ENCODE measurements around the gene RBM28.

The RBM28 gene

GRCh38 chr7:128385988-128386925, 42.5 kb upstream of the RBM28 start:
- H3K9me3 ChIP-seq (ENCODE audit: control insufficient read depth, insufficient read depth, low read depth, low read length): no peaks in the 10 kb centered on the region
- ChIA-PET CTCF (interaction anchor here (0.9 to 18.1 kb wide), 12 partner anchors 9 to 46 kb away, joined by 3 to 378 read pairs (median 6); partner anchors contain the start of gene RBM28), POLR2A (interaction anchor here (0.6 kb wide), 1 partner anchor 42 kb away, joined by 3 read pairs; the partner anchor contains the start of gene RBM28)
- TF ChIP-seq ZNF223 (tag by site-specific recombination; IDR thresholded peaks at IDR 0.05): no peak
- no peak for TF ChIP-seq ZNF639 (tag by site-specific recombination; IDR thresholded peaks at IDR 0.05)
- no peak for TF ChIP-seq ZNF658 (tag by site-specific recombination; IDR thresholded peaks at IDR 0.05)
- TF ChIP-seq SP3 (tag by site-specific recombination; IDR thresholded peaks at IDR 0.05): no peak
- no peak for TF ChIP-seq ZNF513 (tag by site-specific recombination; IDR thresholded peaks at IDR 0.05)
- no peak for TF ChIP-seq ZNF837 (tag by site-specific recombination; IDR thresholded peaks at IDR 0.05)
- TF ChIP-seq ZNF18 (tag by site-specific recombination; IDR thresholded peaks at IDR 0.05): no peak
- TF ChIP-seq ZFP41 (tag by site-specific recombination; IDR thresholded peaks at IDR 0.05; ENCODE audit: borderline replicate concordance): no peak
- no peak for TF ChIP-seq ZNF48 (tag by site-specific recombination; IDR thresholded peaks at IDR 0.05)
- H3K27ac ChIP-seq (ENCODE audit: extremely low read depth, low read depth, low read length): no peak overlapping the region
- H3K4me3 ChIP-seq (ENCODE audit: low read depth, low read length): no peak overlapping the region
- H3K4me1 ChIP-seq (ENCODE audit: control insufficient read depth, insufficient read depth, low read length): no peaks in the 10 kb centered on the region
- H3K36me3 ChIP-seq (ENCODE audit: control insufficient read depth in 2 of 2, insufficient read depth in 1 of 2, low read length in 2 of 2): no peaks in the 10 kb centered on the region

GRCh38 chr7:128384726-128385125, 41.0 kb upstream of the RBM28 start:
- H3K4me3 ChIP-seq (ENCODE audit: low read depth, low read length): no peak overlapping the region
- H3K9me3 ChIP-seq (ENCODE audit: control insufficient read depth, insufficient read depth, low read depth, low read length): no peaks in the 10 kb centered on the region
- CTCF ChIA-PET: interaction anchor here (0.7 to 18.1 kb wide), 2 partner anchors 37 to 41 kb away, joined by 5 to 378 read pairs; partner anchors contain the start of gene RBM28
- H3K27ac ChIP-seq (ENCODE audit: extremely low read depth, low read depth, low read length): no peak overlapping the region
- H3K4me1 ChIP-seq (ENCODE audit: control insufficient read depth, insufficient read depth, low read length): no peaks in the 10 kb centered on the region
- no peaks in the 10 kb centered on the region for H3K36me3 ChIP-seq (ENCODE audit: control insufficient read depth in 2 of 2, insufficient read depth in 1 of 2, low read length in 2 of 2)
- POLR2A ChIA-PET: no interaction called here
- TF ChIP-seq ZSCAN30 (tag by site-specific recombination; IDR thresholded peaks at IDR 0.05) (no peak), ZNF530 (tag by site-specific recombination; IDR thresholded peaks at IDR 0.05; ENCODE audit: low read depth) (no peak), ZNF677 (tag by site-specific recombination; IDR thresholded peaks at IDR 0.05) (no peak), ZFP69B (tag by site-specific recombination; IDR thresholded peaks at IDR 0.05) (no peak), ZNF132 (tag by site-specific recombination; IDR thresholded peaks at IDR 0.05; ENCODE audit: borderline replicate concordance) (no peak), ZNF140 (tag by site-specific recombination; IDR thresholded peaks at IDR 0.05) (no peak), ZNF274 (IDR thresholded peaks at IDR 0.05; ENCODE audit: low read length) (no peak), ZNF274 (tag by site-specific recombination; IDR thresholded peaks at IDR 0.05; ENCODE audit: borderline replicate concordance) (no peak), ZNF394 (tag by site-specific recombination; IDR thresholded peaks at IDR 0.05; ENCODE audit: borderline replicate concordance) (no peak), ZNF155 (tag by site-specific recombination; IDR thresholded peaks at IDR 0.05) (no peak), SALL2 (tag by site-specific recombination; IDR thresholded peaks at IDR 0.05; ENCODE audit: borderline replicate concordance) (no peak), KLF17 (tag by site-specific recombination; IDR thresholded peaks at IDR 0.05) (no peak), ZBTB11 (tag by site-specific recombination; conservative IDR thresholded peaks at IDR 0.05; ENCODE audit: low read depth) (no peak), ZNF629 (tag by site-specific recombination; IDR thresholded peaks at IDR 0.05) (no peak), ZSCAN23 (tag by site-specific recombination; IDR thresholded peaks at IDR 0.05) (no peak), ZNF146 (tag by site-specific recombination; IDR thresholded peaks at IDR 0.05) (no peak), ZNF248 (tag by site-specific recombination; IDR thresholded peaks at IDR 0.05) (no peak)

All from HEK293 (cell line).